ENCODE measurements around the gene MRTFA.

The MRTFA gene

DNA sequence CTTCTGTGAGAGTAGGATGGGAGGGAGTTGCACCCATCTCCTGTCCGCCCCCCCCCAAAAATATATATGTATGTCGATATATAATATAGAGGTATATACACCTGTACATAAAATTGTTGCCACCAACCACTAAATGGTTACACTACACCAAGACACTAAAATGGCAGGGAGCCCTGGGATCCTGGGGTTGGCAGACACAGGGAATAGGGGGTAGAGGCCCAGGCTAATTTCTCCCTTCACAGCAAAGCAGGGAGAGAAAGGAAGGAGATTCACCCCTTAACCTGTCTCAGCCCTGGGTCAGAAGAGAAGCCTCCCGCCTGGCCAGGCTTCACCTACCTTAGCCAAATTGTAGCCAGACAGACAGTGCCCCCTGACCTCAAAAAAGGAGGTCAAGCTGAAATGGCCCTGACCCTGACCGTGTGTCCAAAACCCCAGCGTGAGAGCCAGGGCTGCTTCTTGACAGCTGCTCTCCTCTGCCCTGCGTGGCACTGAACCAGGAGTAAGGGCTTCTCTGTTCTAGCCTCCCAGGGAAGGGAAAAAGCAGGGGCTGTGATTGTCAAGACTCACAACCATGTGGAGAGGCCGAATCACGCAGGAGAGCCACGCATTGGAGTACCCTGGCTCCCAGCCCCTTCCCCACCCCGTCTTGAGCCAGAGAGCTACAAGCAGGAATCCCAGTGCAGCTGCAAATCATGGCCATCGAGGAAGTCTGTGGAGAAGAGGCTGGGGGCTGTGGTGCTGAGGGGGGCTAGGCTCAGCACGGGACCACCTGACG, 225.6 kb downstream of the MRTFA start:
- Histone ChIP-seq H3K27ac (ENCODE audit: low read length) (no peak overlapping the region), H3K4me3 (ENCODE audit: low read depth in 1 of 2, low read length in 2 of 2) (no peak overlapping the region), H3K4me1 (ENCODE audit: control insufficient read depth in 1 of 2, insufficient read depth in 2 of 2, low read length in 2 of 2) (peaks cover 4 to 5% of the 10 kb centered on the region in 2 donors), H3K36me3 (ENCODE audit: control insufficient read depth in 1 of 2, insufficient read depth in 2 of 2, low read length in 2 of 2) (peaks cover 35 to 62% of the 10 kb centered on the region in 2 donors), H3K27me3 (ENCODE audit: low read depth, low read length) (no peaks in the 10 kb centered on the region), H3K9me3 (ENCODE audit: control insufficient read depth in 1 of 2, low read length in 2 of 2) (no peaks in the 10 kb centered on the region)

DNA sequence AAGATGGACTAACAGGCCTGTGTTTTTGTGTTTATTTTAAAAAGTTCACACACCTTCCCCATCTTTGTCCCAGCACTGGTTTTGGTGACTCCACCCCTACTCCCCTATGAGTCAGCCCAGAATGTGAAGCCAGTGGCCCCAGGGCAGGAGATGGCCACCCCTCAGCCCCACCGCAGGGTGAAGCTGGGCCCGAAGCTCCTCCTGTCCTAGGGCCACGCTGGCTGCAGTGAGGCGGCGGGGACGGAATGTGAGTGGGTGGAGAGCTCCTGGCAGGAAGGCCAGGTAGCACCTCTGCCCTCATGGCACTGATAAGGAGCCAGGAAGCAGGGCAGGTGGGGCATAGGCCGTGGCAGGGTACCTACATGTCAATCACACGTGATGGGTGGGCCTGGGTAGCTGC, 226.2 kb downstream of the MRTFA start:
- H3K27me3 ChIP-seq (ENCODE audit: low read depth, low read length) = no peaks in the 10 kb centered on the region
- H3K4me3 ChIP-seq (ENCODE audit: low read depth in 1 of 2, low read length in 2 of 2) = no peak overlapping the region
- no peak overlapping the region for H3K27ac ChIP-seq (ENCODE audit: low read length)
- H3K4me1 ChIP-seq (ENCODE audit: control insufficient read depth in 1 of 2, insufficient read depth in 2 of 2, low read length in 2 of 2) = no peaks in the 10 kb centered on the region
- peaks cover 42 to 66% of the 10 kb centered on the region in 2 donors for H3K36me3 ChIP-seq (ENCODE audit: control insufficient read depth in 1 of 2, insufficient read depth in 2 of 2, low read length in 2 of 2)
- H3K9me3 ChIP-seq (ENCODE audit: control insufficient read depth in 1 of 2, low read length in 2 of 2) = no peaks in the 10 kb centered on the region

- Histone ChIP-seq H3K4me3 (ENCODE audit: low read depth in 1 of 2, low read length in 2 of 2) (no peak overlapping the region), H3K27ac (ENCODE audit: low read length) (no peak overlapping the region), H3K4me1 (ENCODE audit: control insufficient read depth in 1 of 2, insufficient read depth in 2 of 2, low read length in 2 of 2) (no peaks in the 10 kb centered on the region), H3K27me3 (ENCODE audit: low read depth, low read length) (no peaks in the 10 kb centered on the region), H3K9me3 (ENCODE audit: control insufficient read depth in 1 of 2, low read length in 2 of 2) (no peaks in the 10 kb centered on the region), H3K36me3 (ENCODE audit: control insufficient read depth in 1 of 2, insufficient read depth in 2 of 2, low read length in 2 of 2) (peaks cover 46 to 72% of the 10 kb centered on the region in 2 donors)
Observed at GRCh38 chr22:40409613-40410113, 226.9 kb downstream of the MRTFA start.

DNA sequence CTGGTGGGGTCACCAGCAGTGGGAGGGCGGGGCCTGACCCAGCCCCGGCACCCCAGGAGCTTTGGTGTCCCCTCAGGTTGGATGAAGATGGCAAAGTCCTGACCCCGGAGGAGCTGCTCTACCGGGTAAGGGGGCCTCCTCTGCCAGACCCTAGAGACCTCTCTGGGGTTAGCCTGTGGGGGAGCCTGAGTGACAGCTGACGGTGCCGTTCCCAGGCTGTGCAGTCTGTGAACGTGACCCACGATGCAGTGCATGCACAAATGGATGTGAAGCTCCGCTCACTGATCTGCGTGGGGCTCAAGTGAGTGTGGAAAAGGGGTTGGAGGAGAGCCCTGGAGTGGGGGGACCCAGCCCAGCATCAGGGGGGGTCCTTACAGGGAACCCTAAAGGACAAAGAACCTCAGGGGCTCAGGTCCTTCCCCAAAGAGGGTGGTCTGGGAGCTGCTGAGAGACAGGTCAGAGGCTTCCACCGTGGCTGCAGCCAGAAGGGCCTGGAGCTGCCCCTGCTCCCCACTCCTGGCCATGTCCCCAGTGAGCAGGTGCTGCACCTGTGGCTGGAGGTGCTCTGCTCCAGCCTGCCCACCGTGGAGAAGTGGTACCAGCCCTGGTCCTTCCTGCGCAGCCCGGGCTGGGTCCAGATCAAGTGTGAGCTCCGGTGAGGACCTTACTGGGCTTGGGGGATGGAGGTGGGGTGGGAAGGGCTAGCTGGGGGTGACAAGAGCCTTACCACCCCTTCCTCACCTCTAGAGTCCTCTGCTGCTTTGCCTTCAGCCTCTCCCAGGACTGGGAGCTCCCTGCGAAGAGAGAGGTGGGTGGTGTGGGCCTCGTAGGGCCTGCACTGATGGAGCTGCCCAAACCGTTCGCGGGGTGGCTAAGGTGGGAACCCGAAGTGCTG, 227.6 kb downstream of the MRTFA start:
- Histone ChIP-seq H3K36me3 (ENCODE audit: control insufficient read depth in 1 of 2, insufficient read depth in 2 of 2, low read length in 2 of 2) (peaks cover 52 to 79% of the 10 kb centered on the region in 2 donors), H3K9me3 (ENCODE audit: control insufficient read depth in 1 of 2, low read length in 2 of 2) (no peaks in the 10 kb centered on the region), H3K27me3 (ENCODE audit: low read depth, low read length) (no peaks in the 10 kb centered on the region), H3K4me1 (ENCODE audit: control insufficient read depth in 1 of 2, insufficient read depth in 2 of 2, low read length in 2 of 2) (no peaks in the 10 kb centered on the region), H3K4me3 (ENCODE audit: low read depth in 1 of 2, low read length in 2 of 2) (no peak overlapping the region), H3K27ac (ENCODE audit: low read length) (no peak overlapping the region)

DNA sequence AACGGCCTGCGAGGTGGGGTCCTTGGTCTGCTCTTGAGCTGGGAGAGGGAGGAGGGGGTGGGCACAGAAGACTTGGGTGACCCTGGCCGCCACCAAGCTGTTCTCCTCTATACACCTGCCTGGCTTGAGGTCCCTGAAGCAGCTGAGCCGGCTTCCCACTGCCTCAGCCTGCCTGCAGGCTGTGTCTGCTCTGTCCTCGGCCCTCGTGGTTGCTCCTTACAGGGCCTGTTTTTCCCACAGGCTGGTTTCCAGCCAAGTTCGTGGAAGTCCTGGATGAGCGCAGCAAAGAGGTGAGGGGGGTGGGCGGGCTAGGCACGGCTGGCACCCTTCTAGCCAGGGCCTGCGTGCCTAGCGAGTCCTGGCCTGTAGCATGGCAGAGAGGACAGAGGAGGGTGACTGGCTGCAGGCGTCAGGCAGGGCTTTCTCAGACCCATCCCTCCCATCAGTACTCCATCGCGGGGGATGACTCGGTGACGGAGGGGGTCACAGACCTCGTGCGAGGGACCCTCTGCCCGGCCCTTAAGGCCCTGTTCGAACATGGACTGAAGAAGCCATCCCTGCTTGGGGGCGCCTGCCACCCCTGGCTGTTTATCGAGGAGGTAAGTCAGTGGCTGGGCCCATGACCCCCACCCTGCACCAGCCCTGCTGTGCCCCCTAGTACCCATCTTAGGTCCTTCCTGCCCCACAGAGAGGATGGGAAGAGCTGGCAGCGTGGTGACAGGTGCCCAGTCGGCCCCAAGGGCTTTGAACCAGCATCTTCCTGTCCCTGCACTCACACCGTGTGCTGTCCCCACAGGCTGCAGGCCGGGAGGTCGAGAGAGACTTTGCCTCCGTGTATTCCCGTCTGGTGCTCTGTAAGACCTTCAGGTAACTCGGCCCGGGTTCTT, 228.4 kb downstream of the MRTFA start:
- Histone ChIP-seq H3K36me3 (ENCODE audit: control insufficient read depth in 1 of 2, insufficient read depth in 2 of 2, low read length in 2 of 2) (peaks cover 55 to 81% of the 10 kb centered on the region in 2 donors), H3K27ac (ENCODE audit: low read length) (no peak overlapping the region)

DNA sequence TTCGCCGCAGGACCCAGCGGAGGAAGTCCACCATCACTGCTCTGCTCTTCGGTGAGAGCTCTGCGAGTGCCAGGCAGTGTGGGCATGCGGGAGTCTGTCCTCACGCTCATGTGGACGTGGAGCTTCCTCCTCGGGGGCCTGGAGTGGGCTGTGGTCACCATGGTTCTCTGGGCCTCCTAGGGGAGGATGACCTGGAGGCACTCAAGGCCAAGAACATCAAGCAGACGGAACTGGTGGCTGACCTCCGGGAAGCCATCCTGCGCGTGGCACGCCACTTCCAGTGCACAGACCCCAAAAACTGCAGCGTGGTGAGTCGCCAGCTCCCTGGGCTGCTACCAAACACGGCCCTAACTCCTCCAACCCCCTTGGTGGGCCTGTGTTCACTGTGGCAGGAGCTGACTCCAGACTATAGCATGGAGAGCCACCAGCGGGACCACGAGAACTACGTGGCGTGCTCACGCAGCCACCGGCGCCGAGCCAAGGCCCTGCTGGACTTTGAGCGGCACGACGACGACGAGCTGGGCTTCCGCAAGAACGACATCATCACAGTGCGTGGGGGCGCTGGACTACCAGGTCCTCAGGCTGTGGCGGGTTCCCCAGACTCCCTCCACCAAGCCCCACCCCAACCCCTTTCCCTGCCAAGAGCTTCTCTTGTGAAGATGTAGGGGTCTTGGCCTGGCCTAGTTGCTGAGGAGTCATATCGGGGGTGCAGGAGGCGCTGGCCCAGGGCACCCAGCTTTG, 229.3 kb downstream of the MRTFA start:
- H3K36me3 ChIP-seq (ENCODE audit: control insufficient read depth in 1 of 2, insufficient read depth in 2 of 2, low read length in 2 of 2) = peaks cover 56 to 87% of the 10 kb centered on the region in 2 donors
- no peaks in the 10 kb centered on the region for H3K9me3 ChIP-seq (ENCODE audit: control insufficient read depth in 1 of 2, low read length in 2 of 2)
- no peak overlapping the region for H3K27ac ChIP-seq (ENCODE audit: low read length)
- H3K27me3 ChIP-seq (ENCODE audit: low read depth, low read length) = no peaks in the 10 kb centered on the region
- H3K4me1 ChIP-seq (ENCODE audit: control insufficient read depth in 1 of 2, insufficient read depth in 2 of 2, low read length in 2 of 2) = no peaks in the 10 kb centered on the region
- no peak overlapping the region for H3K4me3 ChIP-seq (ENCODE audit: low read depth in 1 of 2, low read length in 2 of 2)

More for the DNA sequence above, 228.4 kb downstream of the MRTFA start:
- Histone ChIP-seq H3K4me1 (ENCODE audit: control insufficient read depth in 1 of 2, insufficient read depth in 2 of 2, low read length in 2 of 2) (no peaks in the 10 kb centered on the region), H3K27me3 (ENCODE audit: low read depth, low read length) (no peaks in the 10 kb centered on the region), H3K4me3 (ENCODE audit: low read depth in 1 of 2, low read length in 2 of 2) (no peak overlapping the region), H3K9me3 (ENCODE audit: control insufficient read depth in 1 of 2, low read length in 2 of 2) (no peaks in the 10 kb centered on the region)

DNA sequence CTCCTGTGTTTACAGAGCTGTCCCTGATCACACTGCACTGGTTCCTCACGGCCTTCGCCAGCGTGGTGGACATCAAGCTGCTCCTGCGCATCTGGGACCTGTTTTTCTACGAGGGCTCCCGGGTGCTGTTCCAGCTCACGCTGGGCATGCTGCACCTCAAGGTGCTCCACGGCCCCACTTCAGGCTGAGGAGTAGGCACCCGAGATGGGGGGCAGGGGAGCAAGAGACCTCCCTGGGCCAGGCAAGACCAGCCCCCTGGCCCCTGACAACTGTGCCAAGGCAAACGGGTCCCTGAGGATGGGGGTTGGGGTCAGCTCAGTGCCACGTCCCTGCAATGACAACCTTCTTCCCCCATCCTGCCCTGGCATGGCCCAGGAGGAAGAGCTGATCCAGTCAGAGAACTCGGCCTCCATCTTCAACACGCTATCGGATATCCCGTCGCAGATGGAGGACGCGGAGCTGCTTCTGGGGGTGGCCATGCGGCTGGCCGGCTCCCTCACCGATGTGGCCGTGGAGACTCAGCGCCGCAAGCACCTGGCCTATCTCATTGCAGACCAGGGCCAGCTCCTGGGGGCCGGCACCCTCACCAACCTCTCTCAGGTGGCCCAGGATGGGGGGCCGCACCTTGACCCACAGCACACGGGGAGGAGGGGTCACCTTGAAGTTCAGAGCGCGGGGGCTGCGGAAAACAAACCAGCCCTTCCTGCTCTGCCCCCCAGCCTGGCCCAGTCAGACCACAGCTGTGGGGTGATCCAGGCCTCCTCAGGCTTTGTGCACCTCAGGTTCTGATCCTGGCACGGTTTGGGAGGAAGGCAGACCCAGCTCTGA, 230.2 kb downstream of the MRTFA start:
- Histone ChIP-seq H3K4me3 (ENCODE audit: low read depth in 1 of 2, low read length in 2 of 2) (no peak overlapping the region), H3K4me1 (ENCODE audit: control insufficient read depth in 1 of 2, insufficient read depth in 2 of 2, low read length in 2 of 2) (no peaks in the 10 kb centered on the region), H3K27me3 (ENCODE audit: low read depth, low read length) (no peaks in the 10 kb centered on the region), H3K27ac (ENCODE audit: low read length) (no peak overlapping the region), H3K9me3 (ENCODE audit: control insufficient read depth in 1 of 2, low read length in 2 of 2) (no peaks in the 10 kb centered on the region), H3K36me3 (ENCODE audit: control insufficient read depth in 1 of 2, insufficient read depth in 2 of 2, low read length in 2 of 2) (peaks cover 56 to 90% of the 10 kb centered on the region in 2 donors)

DNA sequence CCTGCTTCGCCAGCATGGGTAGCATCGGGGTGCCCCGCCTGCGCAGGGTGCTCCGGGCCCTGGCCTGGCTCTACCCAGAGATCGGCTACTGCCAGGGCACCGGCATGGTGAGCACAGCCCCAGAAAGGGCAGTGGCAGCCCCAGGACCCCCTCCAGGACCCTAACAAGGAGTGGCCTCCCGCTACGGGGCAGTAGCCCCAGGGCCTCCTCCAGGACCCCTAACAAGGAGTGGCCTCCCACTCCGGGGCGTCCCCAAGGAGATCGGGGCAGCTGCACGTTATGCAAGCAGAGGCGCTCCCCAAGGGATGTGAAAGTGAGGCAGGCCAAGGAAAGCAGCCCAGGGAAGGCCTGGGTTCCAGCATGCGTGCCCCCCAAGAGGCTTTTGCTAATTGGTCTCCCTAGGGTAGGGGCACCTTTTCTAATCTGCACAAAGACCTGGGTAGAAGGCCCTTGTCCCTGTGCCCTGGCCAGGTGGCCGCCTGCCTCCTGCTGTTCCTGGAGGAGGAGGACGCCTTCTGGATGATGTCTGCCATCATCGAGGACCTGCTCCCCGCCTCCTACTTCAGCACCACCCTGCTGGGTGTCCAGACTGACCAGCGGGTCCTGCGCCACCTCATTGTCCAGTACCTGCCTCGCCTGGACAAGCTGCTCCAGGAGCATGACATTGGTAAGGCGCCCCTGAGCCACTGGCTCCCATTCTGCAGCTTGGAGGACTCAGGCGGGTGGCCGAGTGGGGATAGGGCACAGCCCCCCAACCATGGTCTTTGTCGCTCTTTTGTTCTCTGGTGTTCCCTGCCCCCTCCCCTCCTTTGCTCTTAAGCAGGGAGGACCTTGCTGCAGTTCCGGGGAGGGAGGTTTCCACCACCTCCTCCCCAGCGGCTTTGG, 231.1 kb downstream of the MRTFA start:
- H3K4me3 ChIP-seq (ENCODE audit: low read depth in 1 of 2, low read length in 2 of 2) = no peak overlapping the region
- peaks cover 54 to 90% of the 10 kb centered on the region in 2 donors for H3K36me3 ChIP-seq (ENCODE audit: control insufficient read depth in 1 of 2, insufficient read depth in 2 of 2, low read length in 2 of 2)
- no peak overlapping the region for H3K27ac ChIP-seq (ENCODE audit: low read length)
- H3K9me3 ChIP-seq (ENCODE audit: control insufficient read depth in 1 of 2, low read length in 2 of 2) = no peaks in the 10 kb centered on the region
- H3K4me1 ChIP-seq (ENCODE audit: control insufficient read depth in 1 of 2, insufficient read depth in 2 of 2, low read length in 2 of 2) = no peaks in the 10 kb centered on the region
- no peaks in the 10 kb centered on the region for H3K27me3 ChIP-seq (ENCODE audit: low read depth, low read length)

All from muscle layer of duodenum (tissue), 2 donors.